ENCODE results near the gene MRPL1.

Gene MRPL1

GRCh38 chr4:77862478-77863216 is at the start of gene MRPL1:
MRPL1 (plus strand) TSS chr4:77862830; CDS start chr4:77862849, 19 bp downstream.
- DNase-seq (ENCODE audit: low spot score): peak; percentile 94

DNA sequence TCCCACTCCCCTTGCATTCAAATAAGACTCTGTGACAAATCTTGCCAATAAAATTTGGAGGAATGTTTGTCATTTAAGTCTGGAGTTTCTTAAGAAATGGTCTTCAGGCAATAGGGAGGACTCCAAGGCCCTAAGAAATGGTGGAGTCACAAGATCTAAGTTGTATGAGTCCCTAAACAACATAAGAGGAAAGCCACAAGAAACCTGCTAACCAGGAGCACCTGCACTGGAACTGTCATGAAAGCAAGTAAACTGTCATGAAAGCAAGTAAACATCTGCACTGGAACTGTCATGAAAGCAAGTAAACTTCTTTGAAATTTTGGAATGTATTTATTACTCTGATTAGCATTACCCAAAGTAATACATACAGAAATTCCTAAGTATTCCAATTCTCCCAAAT is 47.0 kb upstream of the MRPL1 start:
- DNase-seq (ENCODE audit: low spot score): no peak

DNA sequence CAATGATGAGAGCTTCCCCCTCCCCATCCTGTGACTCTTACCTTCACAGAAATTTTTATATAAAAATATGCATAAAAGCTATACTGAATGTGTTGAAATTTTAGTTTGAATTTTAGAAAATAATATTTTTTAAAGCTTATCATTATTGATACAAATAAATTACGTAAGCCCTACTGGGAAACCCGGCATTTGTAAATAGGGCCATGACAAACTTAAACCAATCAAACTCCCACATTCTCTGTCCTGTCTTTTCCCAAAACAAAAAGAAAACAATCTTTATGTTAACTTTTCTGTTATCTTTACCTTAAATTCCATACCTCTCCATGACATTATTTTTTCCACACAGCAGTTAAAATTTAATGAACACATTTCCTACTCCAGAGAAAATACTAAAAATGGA is 46.1 kb upstream of the MRPL1 start:
- DNase-seq (ENCODE audit: low spot score): no peak

- no peak for DNase-seq (ENCODE audit: low spot score)
These were observed 45.1 kb upstream of the MRPL1 start for GRCh38 chr4:77817304-77818072.

DNA sequence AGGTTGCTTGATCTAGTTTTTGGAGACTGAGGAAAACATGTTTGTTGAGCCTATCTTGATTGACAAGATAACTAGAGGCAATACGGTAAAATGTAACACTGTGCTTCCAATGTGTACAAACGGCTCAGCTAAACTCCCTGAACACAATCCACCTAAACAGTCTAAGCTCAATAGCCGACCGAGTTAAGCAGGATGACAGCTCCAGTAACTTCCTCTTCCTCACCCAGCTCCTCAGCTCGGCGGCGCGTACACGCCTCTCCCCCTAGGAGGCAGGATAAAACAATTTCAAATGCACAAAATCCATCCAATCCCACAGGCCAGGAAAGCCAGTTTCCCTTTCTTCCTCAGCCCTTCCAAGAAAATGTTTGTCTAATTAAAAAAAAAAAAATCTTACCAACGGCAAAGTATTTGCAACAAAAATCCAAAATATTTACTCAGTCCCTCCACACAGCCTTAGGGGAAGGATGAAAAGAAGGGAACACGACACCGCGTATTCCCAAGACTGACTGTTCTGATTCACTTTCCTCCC is 44.5 kb upstream of the MRPL1 start:
- DNase-seq (ENCODE audit: low spot score): peak; percentile 87

GRCh38 chr4:77818602-77819403 is 43.8 kb upstream of the MRPL1 start, which contains the start of gene CNOT6L:
CNOT6L (minus strand) TSS chr4:77819368; CDS start chr4:77819308, 60 bp downstream.
- DNase-seq (ENCODE audit: low spot score): peak; percentile 53

DNA sequence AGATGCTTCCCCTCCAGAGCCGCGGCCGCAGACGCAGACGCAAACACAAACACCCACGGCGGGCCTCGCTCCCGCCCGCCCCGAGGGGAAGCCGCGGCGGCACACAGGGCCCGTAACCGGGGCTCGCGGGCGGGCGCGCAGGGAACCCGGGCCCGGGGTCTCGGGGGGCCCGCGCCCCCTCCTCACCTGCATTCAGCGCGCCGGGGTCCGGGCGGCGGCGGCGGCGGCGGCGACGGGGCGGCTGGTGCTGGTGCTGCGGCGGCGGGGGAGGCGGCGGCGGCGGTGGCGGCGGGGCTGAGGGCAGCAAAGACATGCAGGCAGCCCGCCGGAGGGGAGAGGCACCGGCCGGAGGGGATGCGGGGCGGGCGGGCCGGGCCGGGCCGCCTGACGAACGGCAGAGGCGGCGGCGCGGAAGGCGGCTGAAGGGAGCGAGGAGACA is 43.2 kb upstream of the MRPL1 start:
- DNase-seq (ENCODE audit: low spot score): peak; percentile 43

DNA sequence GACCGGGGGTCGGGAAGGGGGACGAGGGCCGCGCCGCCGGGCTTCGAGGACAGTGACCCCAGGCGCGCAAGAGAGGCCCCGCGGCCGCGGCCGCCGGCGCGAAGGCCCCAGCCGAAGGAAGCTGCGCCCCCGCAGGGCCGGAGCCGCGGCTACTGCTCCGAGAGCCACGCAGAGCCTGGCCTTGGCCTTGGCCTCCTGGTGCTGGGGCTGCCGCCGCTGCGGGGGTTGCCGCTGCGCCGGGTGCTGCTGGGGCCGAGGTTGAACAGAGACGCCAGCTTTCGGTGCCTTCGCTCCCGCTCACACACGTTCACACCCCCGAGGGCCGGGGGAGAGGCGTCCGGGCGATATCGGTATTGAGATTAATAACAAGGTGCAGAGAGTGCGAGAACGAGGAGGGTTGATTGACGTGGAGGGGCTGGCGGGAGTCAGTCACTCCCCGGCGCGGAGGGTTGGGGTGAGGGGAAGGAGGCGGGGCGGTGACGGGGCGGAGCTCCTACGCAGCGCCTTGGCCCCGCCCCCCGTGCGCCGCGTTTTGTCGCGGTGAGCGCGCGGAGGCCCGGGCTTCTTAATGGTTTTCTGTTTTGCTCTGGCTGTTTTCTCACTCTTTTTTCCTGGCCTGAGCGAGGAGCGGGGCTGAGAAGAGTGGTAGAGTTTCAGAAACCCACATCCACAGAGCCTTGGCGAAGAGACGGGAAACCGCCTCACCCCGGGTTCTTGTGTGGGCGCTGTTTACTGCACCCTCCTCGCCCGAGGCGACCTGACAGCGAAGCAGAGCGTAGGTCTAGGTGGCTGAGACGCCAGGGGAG is 42.6 kb upstream of the MRPL1 start:
- DNase-seq (ENCODE audit: low spot score): peak; percentile 87

DNA sequence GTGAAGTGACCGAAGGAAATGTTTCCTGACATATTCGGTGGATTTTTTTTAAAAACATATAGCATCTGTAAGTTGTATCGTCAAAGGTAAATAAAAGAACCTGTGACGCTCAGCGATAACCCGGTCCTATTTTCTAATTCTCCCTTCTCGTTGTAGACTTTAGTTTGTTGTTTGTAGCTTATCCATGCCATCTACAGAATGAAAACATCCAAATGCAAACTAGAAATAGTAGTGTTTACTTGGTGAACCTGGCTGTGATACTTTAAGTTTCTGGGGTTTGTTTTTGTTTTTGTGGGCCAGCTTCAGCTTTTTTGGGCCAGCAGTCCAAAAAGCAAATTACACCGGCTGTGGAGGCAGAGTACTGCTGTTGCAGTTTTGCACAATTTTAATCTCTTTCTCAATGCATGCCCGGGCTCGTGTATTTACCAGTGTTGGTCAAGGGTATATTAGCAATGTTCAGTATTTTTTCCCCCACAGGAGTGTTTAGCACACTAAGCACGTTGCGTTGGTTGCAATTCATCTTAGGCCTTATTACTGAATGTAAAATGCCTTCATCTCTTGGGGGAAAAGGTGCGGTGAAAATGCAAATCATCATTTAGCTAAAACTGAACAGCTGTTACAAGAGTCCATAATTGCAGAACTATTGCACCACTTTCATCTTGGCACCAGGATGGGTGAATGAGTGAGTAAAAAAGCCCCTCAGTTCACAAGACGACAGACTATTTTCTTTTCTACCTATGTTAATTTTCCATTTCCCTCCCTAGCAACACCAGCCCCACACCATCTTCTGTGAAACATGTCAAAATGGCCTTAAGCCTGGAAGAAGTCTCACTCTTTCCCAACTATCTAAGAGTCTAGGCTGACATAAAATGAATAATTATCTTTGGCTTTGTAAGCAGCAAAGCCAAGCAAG is 41.7 kb upstream of the MRPL1 start:
- DNase-seq (ENCODE audit: low spot score): peak; percentile 10

- DNase-seq (ENCODE audit: low spot score): no peak
These were observed 40.9 kb upstream of the MRPL1 start for GRCh38 chr4:77821775-77822174.

DNA sequence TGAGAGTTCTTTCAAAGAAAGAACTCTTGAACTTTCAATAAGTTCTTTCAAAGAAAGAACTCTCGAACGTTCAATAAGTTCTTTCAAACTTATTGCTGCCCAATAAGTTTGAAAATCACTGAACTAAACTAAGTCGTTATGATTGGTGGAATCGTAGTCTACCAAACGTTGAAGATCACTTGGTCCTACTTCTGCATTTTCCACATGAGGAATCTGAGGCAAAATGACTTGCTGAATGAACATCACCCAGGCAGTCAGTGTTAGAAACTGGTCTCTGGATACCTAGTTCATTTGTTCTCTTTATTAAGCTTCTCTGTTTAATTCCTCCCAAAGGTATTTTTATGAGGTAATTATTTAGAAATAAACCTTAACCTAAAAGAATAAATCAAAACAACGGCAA is 36.4 kb upstream of the MRPL1 start:
- no peak for DNase-seq (ENCODE audit: low spot score)

DNA sequence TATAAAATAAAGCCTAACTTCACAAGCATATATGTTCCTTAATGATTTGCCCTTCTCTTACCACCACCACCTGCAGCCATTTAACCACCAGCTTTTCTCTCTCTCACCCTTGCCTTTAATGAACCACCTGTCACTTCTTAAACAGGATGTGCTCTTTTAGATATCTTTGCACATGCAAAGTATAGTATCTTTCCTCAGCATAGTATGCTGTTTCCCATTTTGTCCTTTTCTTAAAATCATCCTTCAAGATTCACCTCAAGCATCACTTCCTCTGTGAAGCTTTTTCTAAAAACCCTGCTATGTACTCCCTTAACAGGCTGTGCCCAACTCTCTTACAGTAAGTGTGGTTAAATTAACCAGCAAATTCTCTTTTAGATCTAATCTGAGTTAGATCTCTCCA is 35.3 kb upstream of the MRPL1 start:
- DNase-seq (ENCODE audit: low spot score): no peak

DNA sequence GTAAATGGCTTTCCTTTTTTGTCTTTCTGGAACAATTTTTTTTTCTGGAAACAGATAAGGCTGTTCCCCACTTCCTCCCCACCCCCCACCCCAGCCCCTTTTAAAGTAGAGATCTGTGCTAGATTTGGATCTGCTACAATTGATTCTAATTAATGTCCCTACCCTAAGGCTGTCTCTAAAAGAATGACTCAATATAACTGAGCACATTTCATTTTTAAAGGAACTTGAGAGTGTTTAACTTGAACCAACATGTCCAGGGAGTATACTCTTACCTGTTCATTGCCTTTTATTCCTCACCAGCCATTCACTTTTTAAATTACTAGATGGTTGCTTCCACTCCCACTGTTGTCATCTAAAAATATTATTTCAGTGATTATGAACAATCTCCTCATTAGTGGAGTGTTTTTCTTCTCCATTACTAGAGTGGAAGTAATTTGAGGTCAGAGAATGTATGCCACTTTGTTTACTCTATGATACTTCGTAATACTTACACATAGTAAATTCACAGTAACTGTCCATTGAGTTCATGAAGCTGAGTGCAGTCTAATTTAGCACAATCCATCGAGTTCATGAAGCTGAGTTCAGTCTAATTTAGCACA is 29.4 kb upstream of the MRPL1 start:
- DNase-seq (ENCODE audit: low spot score): no peak

GRCh38 chr4:77834403-77834802 is 28.2 kb upstream of the MRPL1 start:
- DNase-seq (ENCODE audit: low spot score): no peak

DNA sequence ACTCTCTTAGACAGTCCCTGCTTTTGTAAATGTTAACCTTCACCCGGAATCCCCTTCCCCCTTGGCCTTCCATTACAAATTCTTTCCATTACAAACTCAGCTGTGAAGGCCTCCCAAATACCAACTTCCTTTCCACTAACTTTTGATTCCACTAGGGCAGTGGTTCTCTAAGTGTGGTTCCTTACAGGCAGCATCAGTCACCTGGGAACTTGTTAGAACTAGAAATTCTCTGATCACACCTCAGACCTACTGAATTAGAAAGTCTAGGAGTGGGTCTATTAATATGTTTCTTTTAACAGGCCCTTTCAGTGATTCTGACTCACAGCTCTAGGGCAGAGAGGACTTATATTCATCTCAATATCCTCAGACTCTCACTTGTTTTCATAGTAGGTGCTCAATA is 19.0 kb upstream of the MRPL1 start:
- no peak for DNase-seq (ENCODE audit: low spot score)

- DNase-seq (ENCODE audit: low spot score): no peak
These were observed 18.3 kb upstream of the MRPL1 start for GRCh38 chr4:77844363-77844762.

- no peak for DNase-seq (ENCODE audit: low spot score)
These were observed 17.2 kb upstream of the MRPL1 start for GRCh38 chr4:77845400-77845799.

DNA sequence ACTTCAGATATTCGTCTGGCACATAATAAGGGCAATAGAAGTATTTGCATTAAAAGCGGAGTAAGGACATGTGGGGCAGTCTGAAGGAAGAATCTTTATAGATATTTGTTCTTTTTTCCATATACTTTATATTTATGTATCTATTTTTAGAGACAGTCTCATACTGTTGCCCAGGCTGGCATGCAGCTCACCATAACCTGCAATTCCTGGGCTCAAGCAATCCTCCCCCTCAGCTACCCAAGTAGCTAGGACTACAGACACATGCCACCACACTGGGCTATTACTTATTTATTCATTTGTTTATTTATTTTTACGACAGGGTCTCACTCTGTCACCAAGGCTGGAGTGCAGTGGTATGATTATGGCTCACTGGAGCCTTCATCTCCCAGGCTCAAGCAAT is 16.7 kb upstream of the MRPL1 start:
- DNase-seq (ENCODE audit: low spot score): no peak

GRCh38 chr4:77848508-77848907 is 14.1 kb upstream of the MRPL1 start:
- no peak for DNase-seq (ENCODE audit: low spot score)
